AG08395 (cell line): ENCODE measurements around the gene IRX4.

Experiments
- DNase-seq: peaks from one replicate; pipeline ENCODE4 v3.0.0; 2012; ENCODE audit warnings: mixed read lengths, low spot score

The IRX4 gene

GRCh38 chr5:1882337-1883119 lies at the start of gene IRX4:
TSS of gene IRX4 (minus strand) at chr5:1882925. CDS start at chr5:1882647, 278 bp downstream.
- DNase-seq: peak; percentile 32

- no peak for DNase-seq
Measured at GRCh38 chr5:1931604-1932231, 49.0 kb upstream of the IRX4 start.

GRCh38 chr5:1930880-1931603 lies 48.3 kb upstream of the IRX4 start:
- DNase-seq: no peak

- no peak for DNase-seq
Measured at GRCh38 chr5:1930501-1930879, 47.8 kb upstream of the IRX4 start.

- DNase-seq: no peak
Measured at GRCh38 chr5:1929108-1929991, 46.6 kb upstream of the IRX4 start.

GRCh38 chr5:1926471-1927341 lies 44.0 kb upstream of the IRX4 start:
- no peak for DNase-seq

- no peak for DNase-seq
Measured at GRCh38 chr5:1926071-1926440, 43.3 kb upstream of the IRX4 start.

GRCh38 chr5:1925111-1926070 lies 42.7 kb upstream of the IRX4 start:
- DNase-seq: no peak

- DNase-seq: no peak
Measured at GRCh38 chr5:1923766-1924165, 41.0 kb upstream of the IRX4 start.

GRCh38 chr5:1923341-1923740 lies 40.6 kb upstream of the IRX4 start:
- DNase-seq: no peak

- DNase-seq: no peak
Measured at GRCh38 chr5:1921711-1922110, 39.0 kb upstream of the IRX4 start.

GRCh38 chr5:1919750-1920149 lies 37.0 kb upstream of the IRX4 start:
- DNase-seq: no peak

- DNase-seq: no peak
Measured at GRCh38 chr5:1919209-1919566, 36.5 kb upstream of the IRX4 start.

- DNase-seq: no peak
Measured at GRCh38 chr5:1918488-1919208, 35.9 kb upstream of the IRX4 start.

GRCh38 chr5:1917830-1918487 lies 35.2 kb upstream of the IRX4 start:
- DNase-seq: no peak

GRCh38 chr5:1916041-1917001 lies 33.6 kb upstream of the IRX4 start:
- no peak for DNase-seq

- DNase-seq: no peak
Measured at GRCh38 chr5:1915316-1915715, 32.6 kb upstream of the IRX4 start.

- DNase-seq: no peak
Measured at GRCh38 chr5:1914471-1914870, 31.7 kb upstream of the IRX4 start.
